ACC112 (cell line): ENCODE data around the gene NDRG4.

Source experiments
- H2AFZ ChIP-seq: fragments of 200-600 bp; sonication (generic); one replicate; pipeline ENCODE4 v1.6.0; 2017; ENCODE audit warnings: antibody characterized with exemption, low read length; ENCODE audit not compliant: unreplicated experiment
- H3K27ac ChIP-seq: fragments of 200-600 bp; sonication (generic); 2 replicates; pipeline ENCODE4 v1.5.1; 2014; ENCODE audit warnings: low read depth, mild to moderate bottlenecking, antibody characterized with exemption, low read length, moderate library complexity
- H3K27me3 ChIP-seq: fragments of 200-600 bp; sonication (generic); 2 replicates; pipeline ENCODE4 v1.6.1; 2014; ENCODE audit warnings: mild to moderate bottlenecking, antibody characterized with exemption, low read length, moderate library complexity, mixed read lengths; ENCODE audit not compliant: insufficient read depth
- H3K36me3 ChIP-seq: fragments of 200-600 bp; sonication (generic); 2 replicates; pipeline ENCODE4 v1.6.1; 2016; ENCODE audit warnings: mild to moderate bottlenecking, antibody characterized with exemption, low read length, moderate library complexity, mixed read lengths; ENCODE audit not compliant: insufficient read depth
- H3K4me1 ChIP-seq: fragments of 200-600 bp; sonication (generic); one replicate; pipeline ENCODE4 v1.6.1; 2016; ENCODE audit warnings: low read length, mixed read lengths; ENCODE audit not compliant: insufficient read depth, unreplicated experiment, control insufficient read depth
- H3K4me3 ChIP-seq: fragments of 200-600 bp; sonication (generic); 2 replicates; pipeline ENCODE4 v1.5.1; 2014; ENCODE audit warnings: mild to moderate bottlenecking, low read depth, low read length
- H3K79me2 ChIP-seq: fragments of 200-600 bp; sonication (generic); one replicate; pipeline ENCODE4 v1.6.0; 2016; ENCODE audit warnings: low read length; ENCODE audit not compliant: control insufficient read depth, unreplicated experiment, insufficient read depth

NDRG4 gene

GRCh38 chr16:58511933-58512815, 12.2 kb downstream of the NDRG4 start:
- no peaks in the 10 kb centered on the region for H3K79me2 ChIP-seq
- H2AFZ ChIP-seq = no peak overlapping the region

GRCh38 chr16:58513874-58514273, 13.9 kb downstream of the NDRG4 start:
- H3K4me3 ChIP-seq = no peak overlapping the region

More at GRCh38 chr16:58511933-58512815, 12.2 kb downstream of the NDRG4 start:
- Histone ChIP-seq H3K27ac (no peak overlapping the region), H3K27me3 (no peaks in the 10 kb centered on the region), H3K36me3 (no peaks in the 10 kb centered on the region), H3K4me3 (no peak overlapping the region), H3K4me1 (peaks cover 5% of the 10 kb centered on the region)

GRCh38 chr16:58515125-58515870, 15.4 kb downstream of the NDRG4 start, which contains the start of gene SETD6:
SETD6 (plus strand) TSS chr16:58515517; CDS start chr16:58515538, 21 bp downstream.
- Histone ChIP-seq H3K36me3 (peaks cover 12% of the 10 kb centered on the region), H3K27me3 (no peaks in the 10 kb centered on the region), H3K4me1 (peaks cover 5% of the 10 kb centered on the region), H3K4me3 (peak within 1 kb of the TSS; percentile 87), H3K27ac (peak within 1 kb of the TSS; percentile 6; the same call in 1 of the 2 replicates), H2AFZ (peak within 1 kb of the TSS; percentile 0), H3K79me2 (no peaks in the 10 kb centered on the region)

More at GRCh38 chr16:58513874-58514273, 13.9 kb downstream of the NDRG4 start:
- Histone ChIP-seq H3K79me2 (no peaks in the 10 kb centered on the region), H2AFZ (no peak overlapping the region), H3K27ac (no peak overlapping the region), H3K27me3 (no peaks in the 10 kb centered on the region), H3K36me3 (peaks cover 5% of the 10 kb centered on the region; the same call in 1 of the 2 replicates), H3K4me1 (peaks cover 5% of the 10 kb centered on the region)

- Histone ChIP-seq H3K27me3 (no peaks in the 10 kb centered on the region), H3K4me1 (peaks cover 5% of the 10 kb centered on the region), H3K79me2 (no peaks in the 10 kb centered on the region), H2AFZ (peak overlapping the region; percentile 0), H3K27ac (no peak overlapping the region), H3K4me3 (peak overlapping the region; percentile 87), H3K36me3 (peaks cover 19% of the 10 kb centered on the region)
Measured at GRCh38 chr16:58515871-58516767, 16.2 kb downstream of the NDRG4 start.

DNA sequence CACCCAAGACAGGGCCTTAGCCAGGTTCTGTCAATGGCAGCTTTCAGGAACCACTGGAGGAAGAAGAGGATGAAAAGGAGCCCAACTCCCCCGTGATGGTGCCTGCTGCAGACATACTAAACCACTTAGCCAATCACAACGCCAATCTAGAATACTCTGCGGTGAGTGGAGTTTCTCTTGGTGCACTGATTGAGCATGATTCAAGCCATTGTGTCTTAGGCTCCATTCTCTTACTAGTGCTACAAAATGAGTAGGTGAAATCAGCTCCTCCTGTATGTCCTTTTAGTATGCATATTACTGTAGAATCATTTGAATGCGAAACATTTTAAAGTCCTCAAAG, 16.8 kb downstream of the NDRG4 start:
- Histone ChIP-seq H3K27ac (no peak overlapping the region), H3K36me3 (peaks cover 21% of the 10 kb centered on the region), H3K4me1 (peaks cover 5% of the 10 kb centered on the region), H3K27me3 (no peaks in the 10 kb centered on the region), H3K4me3 (no peak overlapping the region), H3K79me2 (no peaks in the 10 kb centered on the region), H2AFZ (no peak overlapping the region)

GRCh38 chr16:58518083-58518979, 18.4 kb downstream of the NDRG4 start:
- H3K36me3 ChIP-seq = peaks cover 31% of the 10 kb centered on the region
- no peak overlapping the region for H2AFZ ChIP-seq
- H3K4me3 ChIP-seq = no peak overlapping the region
- H3K79me2 ChIP-seq = no peaks in the 10 kb centered on the region
- no peak overlapping the region for H3K27ac ChIP-seq
- H3K4me1 ChIP-seq = peaks cover 5% of the 10 kb centered on the region
- H3K27me3 ChIP-seq = no peaks in the 10 kb centered on the region

GRCh38 chr16:58518980-58519368, 19.0 kb downstream of the NDRG4 start:
- Histone ChIP-seq H3K27ac (no peak overlapping the region), H3K4me3 (no peak overlapping the region), H2AFZ (no peak overlapping the region), H3K36me3 (peaks cover 36% of the 10 kb centered on the region), H3K4me1 (peaks cover 5% of the 10 kb centered on the region), H3K27me3 (no peaks in the 10 kb centered on the region), H3K79me2 (no peaks in the 10 kb centered on the region)

DNA sequence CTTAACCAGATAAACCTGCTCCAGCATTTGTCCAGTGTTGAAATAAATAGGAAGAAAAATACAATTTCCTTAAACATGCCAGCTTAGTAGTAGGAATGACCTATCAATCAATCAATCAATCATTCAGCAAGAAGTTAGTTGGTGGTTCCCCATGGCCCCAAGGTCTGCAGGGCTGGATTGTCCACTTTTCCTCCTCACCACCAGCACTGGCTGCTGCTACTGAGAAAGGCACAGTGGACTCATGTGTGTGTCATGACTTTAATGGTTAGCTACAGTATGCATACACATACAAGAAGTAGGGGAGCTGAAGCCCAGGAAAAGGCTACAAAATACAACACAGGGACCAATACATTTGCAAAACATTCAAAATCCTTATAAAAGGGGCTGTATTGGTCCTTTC, 19.8 kb downstream of the NDRG4 start:
- Histone ChIP-seq H3K36me3 (peaks cover 39% of the 10 kb centered on the region), H3K27me3 (no peaks in the 10 kb centered on the region), H3K27ac (no peak overlapping the region), H2AFZ (no peak overlapping the region), H3K79me2 (no peaks in the 10 kb centered on the region), H3K4me1 (peaks cover 5% of the 10 kb centered on the region), H3K4me3 (no peak overlapping the region)

- Histone ChIP-seq H3K27me3 (no peaks in the 10 kb centered on the region), H3K79me2 (no peaks in the 10 kb centered on the region), H3K4me1 (no peaks in the 10 kb centered on the region), H3K36me3 (peaks cover 44% of the 10 kb centered on the region), H2AFZ (no peak overlapping the region), H3K4me3 (no peak overlapping the region), H3K27ac (no peak overlapping the region)
Measured at GRCh38 chr16:58530179-58530578, 30.2 kb downstream of the NDRG4 start.
